SH-SY5Y (cell line): Measurements from ENCODE around the gene TBL1X.

Source experiments
- GATA2 ChIP-seq: IDR thresholded peaks from 2 replicates; pipeline ENCODE4 v1.6.1; 2011; ENCODE audit warnings: mild to moderate bottlenecking, low read depth, low read length
- GATA3 ChIP-seq: IDR thresholded peaks from 2 replicates; pipeline ENCODE4 v1.6.1; 2011; ENCODE audit warnings: low read depth, mild to moderate bottlenecking, low read length, moderate library complexity

The TBL1X gene

GRCh38 chrX:9464435-9465371 is at the start of gene TBL1X:
TBL1X (plus strand) TSS chrX:9465058; CDS start chrX:9653587, 188,529 bp downstream.
- TF ChIP-seq GATA3 (no peak), GATA2 (no peak)

- TF ChIP-seq GATA2 (no peak), GATA3 (no peak)
Observed at GRCh38 chrX:9416562-9417348, 48.1 kb upstream of the TBL1X start.

GRCh38 chrX:9418262-9418661 is 46.6 kb upstream of the TBL1X start:
- TF ChIP-seq GATA2 (no peak), GATA3 (no peak)

- no peak for TF ChIP-seq GATA2
- TF ChIP-seq GATA3 = no peak
Observed at GRCh38 chrX:9420275-9421265, 44.3 kb upstream of the TBL1X start.

GRCh38 chrX:9429767-9430166 is 35.1 kb upstream of the TBL1X start:
- TF ChIP-seq GATA2 (peak; percentile 51; the same call in 1 of the 2 replicates), GATA3 (no peak)

GRCh38 chrX:9430346-9430921 is 34.4 kb upstream of the TBL1X start:
- TF ChIP-seq GATA2 (no peak), GATA3 (no peak)

GRCh38 chrX:9431281-9431680 is 33.6 kb upstream of the TBL1X start:
- TF ChIP-seq GATA2 = no peak
- no peak for TF ChIP-seq GATA3

- TF ChIP-seq GATA3 (no peak), GATA2 (no peak)
Observed at GRCh38 chrX:9433596-9433995, 31.3 kb upstream of the TBL1X start.

- TF ChIP-seq GATA2 (no peak), GATA3 (no peak)
Observed at GRCh38 chrX:9434051-9434550, 30.8 kb upstream of the TBL1X start.

GRCh38 chrX:9436812-9437211 is 28.0 kb upstream of the TBL1X start:
- TF ChIP-seq GATA2 (no peak), GATA3 (no peak)

- TF ChIP-seq GATA3 (no peak), GATA2 (no peak)
Observed at GRCh38 chrX:9438933-9439494, 25.8 kb upstream of the TBL1X start.

- TF ChIP-seq GATA3 = no peak
- no peak for TF ChIP-seq GATA2
Observed at GRCh38 chrX:9440116-9440844, 24.6 kb upstream of the TBL1X start.

- TF ChIP-seq GATA3 = no peak
- TF ChIP-seq GATA2 = no peak
Observed at GRCh38 chrX:9442056-9442455, 22.8 kb upstream of the TBL1X start.
